Endodermal cell (in vitro differentiated cells): ENCODE results near the gene PROC. TPM values are rescaled to one million over a fixed set of nuclear protein-coding genes. Genes with fewer than 3 reads are reported as not detected.

Experiments used
- DNase-seq: peaks from one replicate; pipeline ENCODE4 v3.0.0-alpha.2; 2017
- H3K27ac ChIP-seq: 2 replicates; pipeline ENCODE4 v1.5.1; 2013; ENCODE audit warnings: mild to moderate bottlenecking, low read depth, low read length, moderate library complexity
- H3K27me3 ChIP-seq: 2 replicates; pipeline ENCODE4 v1.6.1; 2013; ENCODE audit warnings: mild to moderate bottlenecking, low read length, moderate library complexity; ENCODE audit not compliant: insufficient read depth, control insufficient read depth, poor library complexity, severe bottlenecking
- H3K36me3 ChIP-seq: 2 replicates; pipeline ENCODE4 v1.7.0; 2013; ENCODE audit warnings: mild to moderate bottlenecking, low read length, moderate library complexity; ENCODE audit not compliant: control insufficient read depth, insufficient read depth
- H3K4me1 ChIP-seq: one replicate; pipeline ENCODE4 v1.7.0; 2013; ENCODE audit warnings: low read length; ENCODE audit not compliant: control insufficient read depth, insufficient read depth
- H3K4me3 ChIP-seq: 2 replicates; pipeline ENCODE4 v1.5.1; 2013; ENCODE audit warnings: mild to moderate bottlenecking, low read length, moderate library complexity
- H3K9ac ChIP-seq: 2 replicates; pipeline ENCODE4 v1.6.1; 2013; ENCODE audit warnings: mild to moderate bottlenecking, low read length, moderate library complexity; ENCODE audit not compliant: poor library complexity, severe bottlenecking; ENCODE audit errors: extremely low read depth
- H3K9me3 ChIP-seq: 2 replicates; pipeline ENCODE4 v1.6.1; 2013; ENCODE audit warnings: mild to moderate bottlenecking, low read length, moderate library complexity; ENCODE audit not compliant: control insufficient read depth
- H3K27ac Mint-ChIP-seq: 2 replicates; pipeline ENCODE4 v1.8.0; 2020; ENCODE audit warnings: mixed read lengths
- H3K27me3 Mint-ChIP-seq: 2 replicates; pipeline ENCODE4 v1.8.0; 2021; ENCODE audit warnings: mild to moderate bottlenecking, mixed read lengths; ENCODE audit not compliant: insufficient read depth
- H3K36me3 Mint-ChIP-seq: 2 replicates; pipeline ENCODE4 v1.8.0; 2020; ENCODE audit warnings: low read depth, mixed read lengths
- H3K4me1 Mint-ChIP-seq: 2 replicates; pipeline ENCODE4 v1.8.0; 2020; ENCODE audit warnings: mixed read lengths
- H3K4me3 Mint-ChIP-seq: 2 replicates; pipeline ENCODE4 v1.8.0; 2020; ENCODE audit warnings: mild to moderate bottlenecking, moderate library complexity, mixed read lengths
- H3K9me3 Mint-ChIP-seq: 2 replicates; pipeline ENCODE4 v1.8.0; 2020; ENCODE audit warnings: mild to moderate bottlenecking, mixed read lengths
- WGBS, 2 experiments: methylation state at CpG; one replicate each; pipeline versions ENCODE4 v1.1.5 to v1.1.7; 2013; ENCODE audit warnings: missing lambda C conversion rate in 2 of 2, mixed read lengths in 1 of 2; ENCODE audit not compliant: insufficient coverage in 1 of 2, insufficient read length in 1 of 2; 5-methylcytosine and 5-hydroxymethylcytosine counted together
- total RNA-seq, 2 donors: library from RNA; stranded (reverse); fragmentation: NEBNext Ultra II Directional in 1 of 2; extraction: Animal tissue kit (Norgen Biotek cat#: 25700) in 1 of 2; gene quantifications; 2 replicates in 1 of 2; 3 replicates in 1 of 2; pipeline ENCODE4 v1.2.1, GENCODE V29; 2021
- TF ChIP-seq, protein P1 (sequence below): fragments of 200-600 bp; sonication (generic); conservative IDR thresholded peaks from 2 replicates; pipeline ENCODE4 v1.5.0; 2021; ENCODE audit warnings: antibody characterized with exemption, mild to moderate bottlenecking

Gene PROC
- total RNA-seq, 2 donors from 2014 or later, result 0.46 to 0.51 TPM

DNA sequence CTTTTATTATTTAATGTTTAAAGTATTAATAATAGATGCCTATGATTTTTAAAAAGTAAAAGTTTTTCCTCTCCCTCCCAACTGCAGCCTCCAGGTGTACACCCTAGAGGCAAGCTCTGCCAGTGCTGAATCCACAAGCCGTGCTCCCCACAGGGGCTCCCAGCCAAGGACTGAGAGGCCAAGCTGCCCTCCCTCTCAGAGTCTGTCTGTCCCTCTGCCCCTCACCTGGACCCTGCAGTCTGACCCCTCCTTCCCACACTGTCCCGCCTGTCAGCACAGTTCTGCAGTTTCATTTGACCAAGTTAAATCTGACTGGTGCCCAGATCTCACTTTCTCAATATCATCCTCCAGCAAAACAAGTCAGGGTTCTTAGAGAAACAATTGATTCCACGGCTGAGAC lies 14.8 kb upstream of the PROC start:
- no peak overlapping the region for H3K27ac Mint-ChIP-seq
- peaks cover 2% of the 10 kb centered on the region for H3K4me1 Mint-ChIP-seq
- Histone ChIP-seq H3K36me3 (no peaks in the 10 kb centered on the region), H3K4me3 (no peak overlapping the region), H3K9ac (no peak overlapping the region), H3K27ac (no peak overlapping the region), H3K9me3 (no peaks in the 10 kb centered on the region), H3K4me1 (no peaks in the 10 kb centered on the region), H3K27me3 (no peaks in the 10 kb centered on the region)
- no peaks in the 10 kb centered on the region for H3K9me3 Mint-ChIP-seq
- TF ChIP-seq, protein P1, sequence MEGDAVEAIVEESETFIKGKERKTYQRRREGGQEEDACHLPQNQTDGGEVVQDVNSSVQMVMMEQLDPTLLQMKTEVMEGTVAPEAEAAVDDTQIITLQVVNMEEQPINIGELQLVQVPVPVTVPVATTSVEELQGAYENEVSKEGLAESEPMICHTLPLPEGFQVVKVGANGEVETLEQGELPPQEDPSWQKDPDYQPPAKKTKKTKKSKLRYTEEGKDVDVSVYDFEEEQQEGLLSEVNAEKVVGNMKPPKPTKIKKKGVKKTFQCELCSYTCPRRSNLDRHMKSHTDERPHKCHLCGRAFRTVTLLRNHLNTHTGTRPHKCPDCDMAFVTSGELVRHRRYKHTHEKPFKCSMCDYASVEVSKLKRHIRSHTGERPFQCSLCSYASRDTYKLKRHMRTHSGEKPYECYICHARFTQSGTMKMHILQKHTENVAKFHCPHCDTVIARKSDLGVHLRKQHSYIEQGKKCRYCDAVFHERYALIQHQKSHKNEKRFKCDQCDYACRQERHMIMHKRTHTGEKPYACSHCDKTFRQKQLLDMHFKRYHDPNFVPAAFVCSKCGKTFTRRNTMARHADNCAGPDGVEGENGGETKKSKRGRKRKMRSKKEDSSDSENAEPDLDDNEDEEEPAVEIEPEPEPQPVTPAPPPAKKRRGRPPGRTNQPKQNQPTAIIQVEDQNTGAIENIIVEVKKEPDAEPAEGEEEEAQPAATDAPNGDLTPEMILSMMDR, result peak; percentile 29
- peak; percentile 47 for DNase-seq
- WGBS, 2 experiments, result 67 to 79% methylated on average over 1 to 3 of the region's 3 CpGs
- H3K27me3 Mint-ChIP-seq, result no peaks in the 10 kb centered on the region
- H3K4me3 Mint-ChIP-seq, result no peak overlapping the region
- H3K36me3 Mint-ChIP-seq, result no peaks in the 10 kb centered on the region

- H3K4me3 Mint-ChIP-seq, result no peak overlapping the region
- H3K9me3 Mint-ChIP-seq, result no peaks in the 10 kb centered on the region
Observed at GRCh38 chr2:127404466-127405254, 13.6 kb upstream of the PROC start.

DNA sequence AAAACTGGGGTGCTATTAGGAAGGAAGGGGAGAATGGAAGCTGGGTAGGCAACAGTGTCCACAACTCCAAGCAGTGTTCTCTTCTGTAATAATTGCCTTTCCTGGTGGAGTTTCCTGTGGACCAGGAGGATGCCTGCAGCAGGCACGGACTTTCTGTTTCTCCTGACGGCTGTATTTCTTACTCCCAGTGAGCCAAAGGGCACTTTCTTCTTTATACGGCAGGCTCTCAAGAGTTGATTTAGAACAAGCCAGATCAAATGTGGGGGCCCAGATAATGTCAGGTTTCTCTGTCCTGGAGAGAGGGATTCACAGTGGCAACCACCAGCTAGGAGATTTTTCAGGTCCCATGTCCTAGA lies 13.0 kb upstream of the PROC start:
- H3K9me3 Mint-ChIP-seq, result no peaks in the 10 kb centered on the region
- Histone ChIP-seq H3K27me3 (no peaks in the 10 kb centered on the region), H3K9ac (no peak overlapping the region), H3K9me3 (no peaks in the 10 kb centered on the region), H3K4me3 (no peak overlapping the region), H3K4me1 (no peaks in the 10 kb centered on the region), H3K27ac (no peak overlapping the region), H3K36me3 (no peaks in the 10 kb centered on the region)
- WGBS, 2 experiments, result 92 to 100% methylated on average over 2 to 3 of the region's 3 CpGs
- TF ChIP-seq, protein P1, result no peak
- peaks cover 2% of the 10 kb centered on the region for H3K4me1 Mint-ChIP-seq
- DNase-seq, result no peak
- H3K27ac Mint-ChIP-seq, result no peak overlapping the region
- H3K4me3 Mint-ChIP-seq, result no peak overlapping the region
- H3K36me3 Mint-ChIP-seq, result no peaks in the 10 kb centered on the region
- no peaks in the 10 kb centered on the region for H3K27me3 Mint-ChIP-seq

More at GRCh38 chr2:127404466-127405254, 13.6 kb upstream of the PROC start:
- no peak overlapping the region for H3K9ac ChIP-seq
- no peaks in the 10 kb centered on the region for H3K36me3 ChIP-seq
- DNase-seq, result peak; percentile 38
- H3K4me1 ChIP-seq, result no peaks in the 10 kb centered on the region
- no peak overlapping the region for H3K4me3 ChIP-seq
- Mint-ChIP-seq H3K36me3 (no peaks in the 10 kb centered on the region), H3K27me3 (no peaks in the 10 kb centered on the region), H3K4me1 (peaks cover 2% of the 10 kb centered on the region), H3K27ac (no peak overlapping the region)
- no peaks in the 10 kb centered on the region for H3K27me3 ChIP-seq
- 93 to 94% methylated on average over 6 to 7 of the region's 7 CpGs for WGBS, 2 experiments
- TF ChIP-seq, protein P1, result no peak
- H3K27ac ChIP-seq, result no peak overlapping the region
- no peaks in the 10 kb centered on the region for H3K9me3 ChIP-seq
